ENCODE results near the gene MRTFB. TPM values are rescaled to one million over a fixed set of nuclear protein-coding genes. Genes with fewer than 3 reads are reported as not detected.

MRTFB gene
- total RNA-seq, 1 donor from 2014 or later: 77.5 TPM

- Mint-ChIP-seq H3K27ac (no peak overlapping the region), H3K4me3 (no peak overlapping the region), H3K9me3 (peaks cover 17% of the 10 kb centered on the region), H3K27me3 (ENCODE audit: low read depth) (no peaks in the 10 kb centered on the region), H3K36me3 (no peaks in the 10 kb centered on the region), H3K4me1 (no peaks in the 10 kb centered on the region)
- DNase-seq (ENCODE audit: low spot score in 2 of 2, unreplicated experiment in 2 of 2): no peak
- TF ChIP-seq CTCF (IDR thresholded peaks at IDR 0.05; ENCODE audit: unreplicated experiment): no peak
Observed at GRCh38 chr16:14061732-14062259, 9.3 kb upstream of the MRTFB start.

- TF ChIP-seq CTCF (IDR thresholded peaks at IDR 0.05; ENCODE audit: unreplicated experiment): no peak
- Mint-ChIP-seq H3K9me3 (peaks cover 12% of the 10 kb centered on the region), H3K36me3 (no peaks in the 10 kb centered on the region)
Observed at GRCh38 chr16:14062261-14062660, 8.9 kb upstream of the MRTFB start.

GRCh38 chr16:14063618-14064581, 7.2 kb upstream of the MRTFB start:
- Mint-ChIP-seq H3K36me3 (no peaks in the 10 kb centered on the region), H3K9me3 (peaks cover 9% of the 10 kb centered on the region), H3K27ac (no peak overlapping the region), H3K4me3 (no peak overlapping the region), H3K27me3 (ENCODE audit: low read depth) (no peaks in the 10 kb centered on the region), H3K4me1 (no peaks in the 10 kb centered on the region)
- no peak for DNase-seq (ENCODE audit: low spot score in 2 of 2, unreplicated experiment in 2 of 2)
- no peak for TF ChIP-seq CTCF (IDR thresholded peaks at IDR 0.05; ENCODE audit: unreplicated experiment)

More at GRCh38 chr16:14062261-14062660, 8.9 kb upstream of the MRTFB start:
- no peaks in the 10 kb centered on the region for H3K4me1 Mint-ChIP-seq
- no peak overlapping the region for H3K27ac Mint-ChIP-seq
- no peak for DNase-seq (ENCODE audit: low spot score in 2 of 2, unreplicated experiment in 2 of 2)
- no peaks in the 10 kb centered on the region for H3K27me3 Mint-ChIP-seq (ENCODE audit: low read depth)
- H3K4me3 Mint-ChIP-seq: no peak overlapping the region

- Mint-ChIP-seq H3K36me3 (no peaks in the 10 kb centered on the region), H3K4me1 (peaks cover 26% of the 10 kb centered on the region), H3K4me3 (peak overlapping the region; percentile 90), H3K9me3 (no peaks in the 10 kb centered on the region), H3K27me3 (ENCODE audit: low read depth) (no peaks in the 10 kb centered on the region), H3K27ac (no peak overlapping the region)
- no peak for TF ChIP-seq CTCF (IDR thresholded peaks at IDR 0.05; ENCODE audit: unreplicated experiment)
- DNase-seq (ENCODE audit: low spot score in 2 of 2, unreplicated experiment in 2 of 2): no peak
Observed at GRCh38 chr16:14069818-14070217, 1.3 kb upstream of the MRTFB start.

- TF ChIP-seq CTCF (IDR thresholded peaks at IDR 0.05; ENCODE audit: unreplicated experiment): no peak
- H3K36me3 Mint-ChIP-seq: no peaks in the 10 kb centered on the region
- H3K4me3 Mint-ChIP-seq: peak overlapping the region; percentile 90
- no peaks in the 10 kb centered on the region for H3K9me3 Mint-ChIP-seq
- peak overlapping the region; percentile 84 for H3K27ac Mint-ChIP-seq
- DNase-seq (ENCODE audit: low spot score in 2 of 2, unreplicated experiment in 2 of 2): no peak
- no peaks in the 10 kb centered on the region for H3K27me3 Mint-ChIP-seq (ENCODE audit: low read depth)
- H3K4me1 Mint-ChIP-seq: peaks cover 27% of the 10 kb centered on the region
Observed at GRCh38 chr16:14070555-14070876, 603 bp upstream of the MRTFB start.
